GM12874 (cell line): ENCODE measurements around the gene OXNAD1.

Source experiments
- CTCF ChIP-seq: IDR thresholded peaks from 2 replicates; pipeline ENCODE4 v1.5.1; 2011; ENCODE audit warnings: low read depth, mild to moderate bottlenecking, control low read depth, low read length, moderate library complexity; ENCODE audit not compliant: insufficient read depth

The OXNAD1 gene

GRCh38 chr3:16239780-16240179 lies 25.2 kb upstream of the OXNAD1 start:
- TF ChIP-seq CTCF: no peak

- no peak for TF ChIP-seq CTCF
Measured at GRCh38 chr3:16240229-16241023, 24.6 kb upstream of the OXNAD1 start.

DNA sequence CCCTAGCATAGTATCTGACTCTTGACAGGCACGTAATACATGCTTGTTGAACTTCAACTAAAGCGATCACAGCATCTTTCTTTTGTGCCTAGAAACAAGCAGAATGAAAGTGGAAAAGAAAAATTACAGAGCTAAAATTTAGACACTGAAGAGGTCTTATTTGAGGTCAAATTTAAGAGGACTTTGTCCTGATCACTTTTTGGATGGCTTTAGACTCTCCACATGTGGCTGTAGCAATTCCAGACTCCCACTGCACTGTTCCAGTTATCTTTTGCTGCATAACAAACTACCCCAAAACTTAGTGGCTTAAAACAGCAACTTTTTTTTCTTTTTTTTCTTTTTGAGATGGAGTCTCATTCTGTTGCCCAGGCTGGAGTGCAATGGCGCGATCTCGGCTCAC lies 23.8 kb upstream of the OXNAD1 start:
- no peak for TF ChIP-seq CTCF

DNA sequence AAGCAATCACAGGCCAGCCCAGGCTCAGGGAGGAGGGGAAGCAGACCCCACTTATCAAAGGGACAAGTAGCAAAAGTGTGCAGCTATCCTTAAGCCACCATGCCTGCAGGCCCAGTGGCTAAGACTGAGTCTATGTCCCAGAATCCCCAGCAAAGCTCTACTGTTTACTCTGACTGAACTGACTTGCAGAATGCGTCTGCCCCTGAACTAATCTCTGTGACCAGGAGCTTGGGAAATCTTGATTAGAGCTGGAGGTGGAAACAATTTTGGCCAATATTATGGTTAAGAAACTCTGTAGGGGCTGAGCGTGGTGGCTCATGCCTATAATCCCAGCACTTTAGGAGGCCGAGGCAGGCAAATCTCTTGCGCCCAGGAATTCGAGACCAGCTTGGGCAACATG lies 22.8 kb upstream of the OXNAD1 start:
- no peak for TF ChIP-seq CTCF

- no peak for TF ChIP-seq CTCF
Measured at GRCh38 chr3:16243706-16244490, 21.1 kb upstream of the OXNAD1 start.

GRCh38 chr3:16245609-16246008 lies 19.4 kb upstream of the OXNAD1 start:
- no peak for TF ChIP-seq CTCF

- peak; percentile 87 for TF ChIP-seq CTCF
Measured at GRCh38 chr3:16247282-16248061, 17.5 kb upstream of the OXNAD1 start.
